ENCODE data around the gene ZDHHC4.

ZDHHC4 gene

GRCh38 chr7:6533893-6534495 is 43.3 kb upstream of the ZDHHC4 start:
- H3K27ac ChIP-seq: no peak overlapping the region
- TF ChIP-seq ZFX (IDR thresholded peaks at IDR 0.05; ENCODE audit: borderline replicate concordance): no peak
- no peak for TF ChIP-seq CTCF (IDR thresholded peaks at IDR 0.05)

- no peak overlapping the region for H3K27ac ChIP-seq
- TF ChIP-seq CTCF (IDR thresholded peaks at IDR 0.05): no peak
- no peak for TF ChIP-seq ZFX (IDR thresholded peaks at IDR 0.05; ENCODE audit: borderline replicate concordance)
Observed at GRCh38 chr7:6536262-6537260, 40.7 kb upstream of the ZDHHC4 start.

DNA sequence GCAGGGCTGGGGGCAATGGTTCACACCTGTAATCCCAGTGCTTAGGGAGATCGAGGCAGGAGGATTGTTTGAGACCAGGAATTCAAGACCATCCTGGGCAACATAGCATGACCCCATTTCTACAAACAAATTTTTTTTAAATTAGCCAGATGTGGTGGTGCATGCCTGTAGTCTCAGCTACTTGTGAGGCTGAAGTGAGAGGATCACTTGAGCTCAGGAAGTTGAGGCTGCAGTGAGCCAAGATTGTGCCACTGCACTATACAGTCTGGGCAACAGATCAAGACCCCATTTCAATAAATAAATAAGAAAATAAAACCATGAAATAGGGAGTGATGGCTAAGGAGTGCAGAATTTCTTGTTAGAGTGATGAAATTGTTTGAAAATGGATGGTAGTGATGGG is 34.9 kb upstream of the ZDHHC4 start:
- no peak overlapping the region for H3K27ac ChIP-seq
- TF ChIP-seq CTCF (IDR thresholded peaks at IDR 0.05): no peak
- no peak for TF ChIP-seq ZFX (IDR thresholded peaks at IDR 0.05; ENCODE audit: borderline replicate concordance)

DNA sequence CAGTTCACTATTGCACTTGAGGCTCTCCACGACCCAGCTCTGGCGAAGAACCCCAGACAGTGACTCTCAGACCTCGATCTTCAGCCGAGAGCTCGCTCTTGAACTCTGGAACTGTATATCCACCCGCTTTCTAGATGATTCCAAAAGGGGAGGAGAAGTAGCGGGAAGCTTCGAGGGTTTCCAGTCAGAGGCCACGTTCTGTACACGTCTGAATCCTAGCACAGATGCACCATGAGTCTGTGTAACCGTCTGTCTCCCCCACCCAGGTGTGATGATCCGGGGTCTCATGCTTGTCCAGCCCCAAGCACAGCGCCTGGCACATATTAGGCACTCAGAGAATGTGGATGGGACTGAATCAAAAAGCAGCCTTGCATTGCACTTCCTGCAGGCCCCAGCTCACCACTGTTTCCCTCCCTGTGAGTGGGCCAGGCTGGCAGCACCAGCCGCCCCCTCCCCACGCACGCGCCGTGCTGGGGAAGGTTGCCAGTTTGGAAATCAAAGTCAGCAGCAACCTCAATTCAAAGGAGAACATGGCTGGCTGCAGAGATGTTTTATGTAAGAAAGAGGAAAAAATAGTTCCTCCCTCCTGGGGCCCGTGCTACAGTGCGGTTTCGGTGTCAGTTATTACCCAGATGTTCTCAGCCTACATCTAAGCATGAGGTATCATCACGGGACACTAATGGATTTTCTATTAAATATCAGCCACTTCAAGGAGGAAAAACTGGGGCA is 31.7 kb upstream of the ZDHHC4 start:
- no peak for TF ChIP-seq ZFX (IDR thresholded peaks at IDR 0.05; ENCODE audit: borderline replicate concordance)
- TF ChIP-seq CTCF (IDR thresholded peaks at IDR 0.05): no peak
- H3K27ac ChIP-seq: no peak overlapping the region

GRCh38 chr7:6546498-6547251 is 30.6 kb upstream of the ZDHHC4 start:
- TF ChIP-seq ZFX (IDR thresholded peaks at IDR 0.05; ENCODE audit: borderline replicate concordance) (no peak), CTCF (IDR thresholded peaks at IDR 0.05) (no peak)
- no peak overlapping the region for H3K27ac ChIP-seq

DNA sequence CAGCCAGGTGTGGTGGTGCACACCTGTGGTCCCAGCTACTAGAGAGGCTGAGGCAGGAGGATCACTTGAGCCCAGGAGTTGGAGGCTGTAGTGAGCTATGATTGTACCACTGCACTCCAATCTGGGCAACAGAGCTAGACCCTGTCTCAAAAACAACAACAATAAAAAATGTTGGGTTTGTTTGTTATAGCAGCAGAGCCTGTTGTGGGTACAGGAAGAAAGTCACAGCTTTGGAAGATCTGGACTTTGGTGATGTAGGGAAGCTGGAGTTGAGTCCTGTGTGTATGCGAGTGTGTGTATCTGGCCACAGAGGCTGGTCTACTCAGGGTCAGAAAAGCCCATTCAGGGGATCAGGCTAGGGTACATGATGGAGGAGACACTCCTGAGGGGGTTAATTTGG is 29.9 kb upstream of the ZDHHC4 start:
- TF ChIP-seq CTCF (IDR thresholded peaks at IDR 0.05) (no peak), ZFX (IDR thresholded peaks at IDR 0.05; ENCODE audit: borderline replicate concordance) (no peak)
- H3K27ac ChIP-seq: no peak overlapping the region

All from 22Rv1 (cell line).